ENCODE results near the gene CDK4.
"Not testable (repeated sequence)": the region's sequence is repeated elsewhere in the genome, so short reads cannot be mapped to it uniquely, and the experiment has no call there.

Gene CDK4

DNA sequence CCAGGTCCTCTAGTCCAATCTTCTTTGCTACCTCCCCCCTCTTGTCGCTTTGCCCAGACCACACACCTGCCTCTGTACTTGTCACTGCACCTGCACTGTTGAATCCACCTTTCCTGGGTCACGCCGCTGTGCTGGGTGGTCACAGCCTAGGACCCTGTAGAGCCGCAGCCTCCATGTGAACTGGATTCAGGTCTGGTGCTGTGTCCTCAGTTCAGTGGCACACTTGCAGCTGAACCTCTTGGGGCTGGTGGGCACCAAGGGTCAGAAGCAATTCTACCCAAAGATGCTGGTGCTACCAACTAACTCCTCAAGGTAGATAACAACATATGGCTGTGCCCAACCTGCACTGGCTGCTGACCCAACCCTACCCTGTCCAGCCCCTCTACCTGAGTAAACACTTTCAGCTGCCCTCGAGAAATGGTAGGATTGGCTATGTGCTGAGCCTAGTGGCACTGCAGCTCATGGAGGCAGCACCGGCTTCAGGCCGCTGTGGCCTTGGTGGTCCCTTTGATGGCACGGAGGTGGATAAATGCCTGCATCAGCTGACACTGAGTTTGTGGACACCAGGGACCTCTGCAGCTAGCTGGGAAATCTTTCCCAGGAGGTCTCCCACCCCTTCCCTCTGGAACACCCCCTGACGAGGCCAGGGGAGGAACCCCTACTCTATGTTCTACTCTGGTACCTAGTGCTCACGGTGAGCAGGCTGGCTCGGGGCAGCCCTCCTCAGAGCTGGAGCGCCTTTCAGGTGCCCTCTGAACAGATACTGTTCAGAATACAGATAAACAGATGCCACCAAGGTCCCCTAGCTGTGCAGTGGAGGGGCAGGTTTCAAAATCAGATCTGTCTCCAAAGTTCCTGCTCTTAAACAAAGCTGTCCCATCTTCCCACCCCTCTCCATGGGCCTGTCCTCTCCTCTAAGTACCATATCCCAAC is 27.8 kb downstream of the CDK4 start:
- no peak for DNase-seq (ENCODE audit: low read depth)

DNA sequence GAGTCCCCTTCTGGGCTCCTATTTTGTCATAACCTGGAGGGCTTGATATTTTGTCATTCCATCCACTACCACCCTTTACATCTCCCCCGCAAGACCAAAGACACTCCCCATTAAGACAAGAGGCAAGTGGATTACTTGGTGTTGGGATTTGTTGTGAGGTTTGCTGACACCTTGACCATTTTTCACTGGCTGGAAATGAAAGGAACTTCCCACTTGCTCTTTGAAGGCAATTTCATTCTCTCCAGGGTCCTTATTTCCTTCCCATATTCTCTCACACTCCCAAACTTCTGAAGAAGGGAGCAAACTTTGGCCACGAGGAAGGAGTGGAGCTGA is 28.5 kb downstream of the CDK4 start:
- DNase-seq (ENCODE audit: low read depth): no peak

DNA sequence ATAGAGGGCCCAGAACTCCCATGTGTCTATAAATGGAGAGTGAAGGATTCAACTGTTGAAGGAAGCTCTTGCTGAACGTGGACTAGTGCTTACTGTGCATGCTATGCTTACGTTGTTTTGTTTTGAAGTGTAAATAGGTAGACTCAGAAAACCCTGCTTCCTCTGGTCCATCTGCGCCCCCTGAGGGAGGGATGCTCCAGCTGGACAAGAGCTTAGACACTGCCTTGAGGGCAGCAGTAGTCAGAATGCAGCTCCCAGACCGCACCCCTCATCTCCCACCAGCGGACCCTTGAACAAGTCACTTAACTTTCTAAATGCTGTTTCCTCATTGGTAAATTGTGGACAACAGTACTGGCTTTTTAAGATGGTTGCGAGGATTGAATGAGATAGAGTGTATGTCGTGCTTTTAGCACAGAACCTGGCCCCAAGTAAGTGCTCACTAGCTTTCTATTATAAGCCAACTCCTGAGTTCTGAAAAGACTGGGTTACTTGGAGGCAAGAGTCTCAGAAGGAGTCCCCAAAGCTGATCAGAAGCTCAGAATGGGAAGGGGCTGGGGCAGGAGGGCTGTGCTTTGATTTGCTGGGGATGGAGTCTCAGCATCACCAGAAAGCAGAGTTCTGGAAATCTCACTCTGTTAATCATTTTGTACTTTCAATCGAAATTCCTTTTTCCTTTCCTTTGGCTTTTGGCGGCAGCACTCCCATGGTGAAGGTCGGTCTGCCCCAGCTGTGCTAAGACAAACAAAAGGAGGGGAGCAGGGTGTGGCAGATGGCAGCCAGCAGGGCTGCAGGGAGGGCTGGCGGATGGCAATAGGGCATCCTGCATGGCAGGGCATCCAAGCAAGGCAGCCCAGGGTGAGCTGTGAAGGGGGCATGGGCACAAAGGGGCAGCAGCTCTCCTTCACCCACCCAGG is 29.1 kb downstream of the CDK4 start:
- no peak for DNase-seq (ENCODE audit: low read depth)

- not testable (repeated sequence) for DNase-seq (ENCODE audit: low read depth)
These were observed 30.1 kb downstream of the CDK4 start for GRCh38 chr12:57721846-57722608.

- no peak for DNase-seq (ENCODE audit: low read depth)
These were observed 31.2 kb downstream of the CDK4 start for GRCh38 chr12:57720606-57721595.

- no peak for DNase-seq (ENCODE audit: low read depth)
These were observed 32.1 kb downstream of the CDK4 start for GRCh38 chr12:57719777-57720605.

DNA sequence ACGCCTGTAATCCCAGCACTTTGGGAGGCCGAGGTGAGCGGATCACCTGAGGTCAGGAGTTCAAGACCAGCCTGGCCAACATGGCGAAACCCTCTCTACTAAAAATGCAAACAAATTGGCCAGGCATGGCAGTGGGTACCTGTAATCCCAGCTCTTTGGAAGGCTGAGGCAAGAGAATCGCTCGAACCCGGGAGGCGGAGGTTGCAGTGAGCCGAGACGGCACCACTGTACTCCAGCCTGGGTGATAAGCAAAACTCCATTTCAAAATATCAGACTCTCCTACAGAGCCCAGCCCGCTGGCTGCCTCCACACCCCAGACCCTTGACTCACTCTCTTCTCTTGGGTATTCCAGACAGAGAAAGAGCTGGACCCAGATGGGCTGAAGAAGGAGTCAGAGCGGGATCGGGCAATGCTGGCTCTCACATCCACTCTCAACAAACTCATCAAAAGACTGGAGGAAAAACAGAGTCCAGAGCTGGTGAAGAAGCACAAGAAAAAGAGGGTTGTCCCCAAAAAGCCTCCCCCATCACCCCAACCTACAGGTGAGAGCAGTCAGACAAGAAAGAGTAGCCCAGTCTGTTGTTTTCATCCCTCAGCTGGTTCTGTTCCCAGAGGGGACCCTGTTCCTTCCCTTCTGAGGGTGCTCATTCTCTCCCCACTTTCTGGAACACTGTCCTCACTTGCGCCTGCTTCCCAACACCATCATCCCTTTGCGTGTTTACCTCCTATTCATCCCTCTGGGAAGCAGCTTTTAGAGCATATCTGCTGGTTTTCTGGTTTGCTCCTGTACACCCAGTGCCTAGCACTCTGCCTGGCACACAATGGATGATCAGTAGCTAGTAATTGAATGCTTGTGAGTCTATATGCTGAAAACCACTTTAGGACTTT is 33.2 kb downstream of the CDK4 start:
- no peak for DNase-seq (ENCODE audit: low read depth)

- DNase-seq (ENCODE audit: low read depth): no peak
These were observed 34.1 kb downstream of the CDK4 start for GRCh38 chr12:57717846-57718640.

DNA sequence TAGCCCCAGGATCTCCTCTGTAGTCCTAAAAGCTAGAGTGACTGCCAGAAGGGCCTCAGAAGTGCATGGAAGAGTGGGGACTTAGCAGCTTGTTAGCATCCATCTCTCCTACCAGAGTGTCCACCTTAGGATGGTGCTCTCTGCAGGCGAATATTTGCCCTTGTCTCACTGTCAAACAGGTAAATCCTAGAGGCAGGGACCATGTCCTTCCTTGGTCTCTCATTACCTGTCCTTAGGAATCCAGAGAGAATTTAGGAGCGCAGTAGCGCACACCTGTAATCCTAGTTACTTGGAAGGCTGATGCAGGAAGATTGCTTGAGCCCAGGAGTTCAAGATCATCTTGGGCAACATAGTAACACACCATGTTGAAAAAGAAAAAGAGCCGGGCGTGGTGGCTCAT is 35.0 kb downstream of the CDK4 start:
- DNase-seq (ENCODE audit: low read depth): no peak

GRCh38 chr12:57716305-57716704 is 35.8 kb downstream of the CDK4 start:
- no peak for DNase-seq (ENCODE audit: low read depth)

GRCh38 chr12:57715786-57716185 is 36.3 kb downstream of the CDK4 start:
- no peak for DNase-seq (ENCODE audit: low read depth)

GRCh38 chr12:57715036-57715748 is 36.9 kb downstream of the CDK4 start:
- DNase-seq (ENCODE audit: low read depth): not testable (repeated sequence)

- DNase-seq (ENCODE audit: low read depth): no peak
These were observed 38.9 kb downstream of the CDK4 start for GRCh38 chr12:57713209-57713608.

- DNase-seq (ENCODE audit: low read depth): no peak
These were observed 39.4 kb downstream of the CDK4 start for GRCh38 chr12:57712701-57713100.

DNA sequence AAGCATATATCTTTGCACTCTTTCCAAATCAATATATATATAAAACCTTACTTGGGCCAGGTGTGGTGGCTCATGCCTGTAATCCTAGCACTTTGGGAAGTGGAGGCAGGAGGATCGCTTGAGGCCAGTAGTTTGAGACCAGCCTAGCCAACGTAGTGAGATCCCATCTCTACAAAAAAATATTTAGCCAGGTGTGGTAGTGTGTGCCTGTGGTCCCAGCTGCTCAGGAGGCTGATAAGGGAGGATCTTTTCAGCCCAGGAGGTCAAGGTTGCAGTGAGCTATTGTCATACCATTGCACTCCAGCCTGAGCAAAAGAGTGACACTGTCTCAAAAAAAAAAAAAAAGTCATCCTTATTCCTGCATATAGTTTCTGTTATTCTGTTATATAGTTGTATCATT is 43.8 kb downstream of the CDK4 start:
- DNase-seq (ENCODE audit: low read depth): no peak

DNA sequence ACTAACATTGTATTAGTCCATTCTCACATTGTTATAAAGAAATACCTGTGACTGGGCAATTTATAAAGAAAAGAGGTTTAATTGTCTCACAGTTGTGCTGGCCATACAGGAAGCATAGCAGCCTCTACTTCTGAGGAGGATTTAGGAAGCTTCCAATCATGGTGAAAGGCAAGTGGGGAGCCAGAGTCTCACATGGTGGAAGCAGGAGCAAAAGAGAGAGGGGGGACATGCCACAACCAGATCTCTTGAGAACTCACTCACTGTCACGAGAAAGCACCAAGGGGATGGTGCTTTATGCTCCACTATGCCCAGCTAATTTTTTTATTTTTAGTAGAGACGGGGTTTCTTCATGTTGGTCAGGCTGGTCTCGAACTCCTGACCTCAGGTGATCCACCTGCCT is 44.9 kb downstream of the CDK4 start:
- no peak for DNase-seq (ENCODE audit: low read depth)

GRCh38 chr12:57700317-57700716 is 51.8 kb downstream of the CDK4 start:
- DNase-seq (ENCODE audit: low read depth): no peak

DNA sequence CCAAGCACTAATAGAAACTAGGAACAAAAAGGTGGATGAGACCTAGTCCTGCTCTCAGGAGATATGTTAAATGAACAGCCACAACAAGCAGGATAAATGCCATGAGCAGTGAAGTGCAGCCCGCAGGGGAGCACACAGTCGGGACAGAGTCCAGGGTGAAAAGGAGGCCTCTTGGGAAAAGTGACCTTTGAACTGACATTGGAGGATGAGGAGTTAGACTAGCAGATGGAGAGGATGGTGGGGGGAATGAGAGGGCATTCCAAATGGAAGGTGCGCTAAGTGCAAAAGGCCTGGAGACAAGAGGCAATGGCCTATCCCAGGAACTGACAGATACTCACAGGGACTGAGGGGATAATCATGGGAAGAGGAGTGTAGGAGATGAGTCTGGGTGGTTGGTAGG is 53.7 kb downstream of the CDK4 start:
- DNase-seq (ENCODE audit: low read depth): no peak
